HepG2 (cell line): Measurements from ENCODE around the gene TPRX1. TPM values are rescaled to one million over a fixed set of nuclear protein-coding genes. Genes with fewer than 3 reads are reported as not detected.

ENCODE experiments used
- ATAC-seq: fragments of 200-7000 bp; cut with Tn5 transposase; 3 replicates; pipeline ENCODE4 v1.9.1; 2020; ENCODE audit warnings: mild to moderate bottlenecking, moderate library complexity
- BruUV-seq: library from RNA; stranded (reverse); fragments of 400-500 nt; replicated peaks from 2 replicates; lab custom pipeline; 2021; lab: Mats Ljungman, UMichigan
- CTCF ChIA-PET: fragments of 300-600 bp; formaldehyde crosslinking; extraction: SDS; loops from one replicate; lab custom pipeline; 2021; ENCODE audit warnings: low total read pairs, inconsistent platforms, low intra/inter-chr PET ratio; lab: Yijun Ruan, JAX
- POLR2A ChIA-PET: fragments of 350-600 bp; sonication (Branson Sonifier 250); formaldehyde crosslinking; loops from one replicate; lab custom pipeline; 2020; ENCODE audit warnings: antibody characterized with exemption, inconsistent platforms; lab: Yijun Ruan, JAX
- DNase-seq: peaks from one replicate; pipeline ENCODE4 v3.0.0-alpha.2; 2015; ENCODE audit warnings: low spot score
- FAIRE-seq: peaks from 3 replicates; lab custom pipeline; 2011; peaks lifted over from hg19 to GRCh38; lab: Jason Lieb, UNC
- H2AFZ ChIP-seq: one replicate; pipeline ENCODE4 v1.6.1; 2011; ENCODE audit warnings: low read length, inconsistent platforms
- H3K27ac ChIP-seq: fragments of 300-600 bp; 3 replicates; pipeline ENCODE4 v1.8.0; 2011; ENCODE audit warnings: mixed run types, mild to moderate bottlenecking, mixed read lengths, low read length, inconsistent platforms; ENCODE audit not compliant: insufficient read depth; ENCODE audit errors: extremely low read length
- H3K27me3 ChIP-seq, 2 experiments: fragments of 200-600 bp in 1 of 2; 2 replicates in 1 of 2; 3 replicates in 1 of 2; pipeline versions ENCODE4 v1.6.0 to v1.8.0; 2011; ENCODE audit warnings: low read length in 2 of 2, mild to moderate bottlenecking in 2 of 2, moderate library complexity in 2 of 2, inconsistent platforms in 1 of 2; ENCODE audit not compliant: insufficient read depth in 2 of 2, control insufficient read depth in 1 of 2
- H3K36me3 ChIP-seq, 2 experiments: fragments of 200-600 bp in 1 of 2; replicated peaks in 1 of 2; 2 replicates in 1 of 2; 3 replicates in 1 of 2; pipeline versions ENCODE4 v1.5.1 to v1.8.0; 2011; ENCODE audit warnings: low read length in 2 of 2, inconsistent platforms in 1 of 2; ENCODE audit not compliant: insufficient read depth in 2 of 2, control insufficient read depth in 1 of 2
- H3K4me1 ChIP-seq: 2 replicates; pipeline ENCODE4 v1.5.1; 2012; ENCODE audit warnings: low read length, inconsistent platforms; ENCODE audit not compliant: insufficient read depth
- H3K4me2 ChIP-seq: 2 replicates; pipeline ENCODE4 v1.6.0; 2011; ENCODE audit warnings: low read depth, low read length, inconsistent platforms
- H3K4me3 ChIP-seq, 3 experiments: fragments of 200-600 bp in 1 of 3; sonication (generic), shearing (Covaris generic) in 1 of 3; replicated peaks in 1 of 3; 2 replicates each; pipeline ENCODE4 v1.5.1; 2011 to 2016; ENCODE audit warnings: low read length in 3 of 3, inconsistent platforms in 2 of 3, low read depth in 2 of 3, mild to moderate bottlenecking in 2 of 3, control low read depth in 1 of 3, mixed read lengths in 1 of 3; ENCODE audit not compliant: insufficient read depth in 1 of 3
- H3K79me2 ChIP-seq: one replicate; pipeline ENCODE4 v1.6.1; 2011; ENCODE audit warnings: low read length, inconsistent platforms; ENCODE audit not compliant: insufficient read depth
- H3K9ac ChIP-seq: 2 replicates; pipeline ENCODE4 v1.6.0; 2011; ENCODE audit warnings: mild to moderate bottlenecking, low read depth, low read length, inconsistent platforms; ENCODE audit not compliant: insufficient read depth
- H3K9me3 ChIP-seq: 2 replicates; pipeline ENCODE4 v1.5.1; 2012; ENCODE audit warnings: mild to moderate bottlenecking, low read length
- H4K20me1 ChIP-seq: 2 replicates; pipeline ENCODE4 v1.6.0; 2011; ENCODE audit warnings: inconsistent platforms, mild to moderate bottlenecking, low read length, moderate library complexity; ENCODE audit not compliant: insufficient read depth
- AGO1 ChIP-seq: fragments of 200-400 bp; formaldehyde crosslinking; IDR thresholded peaks from 2 replicates; pipeline ENCODE4 v1.6.1; 2017; ENCODE audit warnings: mild to moderate bottlenecking, low read depth, low read length, moderate library complexity; ENCODE audit not compliant: poor library complexity, severe bottlenecking
- ATF1 ChIP-seq: IDR thresholded peaks from 2 replicates; pipeline ENCODE4 v1.6.1; 2016; ENCODE audit warnings: mild to moderate bottlenecking, control low read depth
- CBX1 ChIP-seq: IDR thresholded peaks from one replicate; pipeline ENCODE4 v1.6.1; 2016; ENCODE audit warnings: antibody characterized with exemption, low read depth
- CHCHD3 ChIP-seq: sonication (generic); formaldehyde crosslinking; IDR thresholded peaks from 2 replicates; pipeline ENCODE4 v1.8.0; 2022; ENCODE audit warnings: mild to moderate bottlenecking, missing genetic modification reagents, moderate library complexity
- KLF6 ChIP-seq: IDR thresholded peaks from 2 replicates; pipeline ENCODE4 v1.8.0; 2016; ENCODE audit warnings: missing biosample characterization, missing genetic modification reagents
- NFE2L1 ChIP-seq: sonication (generic); formaldehyde crosslinking; IDR thresholded peaks from 2 replicates; pipeline ENCODE4 v1.4.0; 2020; ENCODE audit warnings: missing genetic modification reagents, mild to moderate bottlenecking, borderline replicate concordance
- NPAS2 ChIP-seq: sonication (generic); formaldehyde crosslinking; IDR thresholded peaks from 2 replicates; pipeline ENCODE4 v1.8.0; 2022; ENCODE audit warnings: mild to moderate bottlenecking, missing genetic modification reagents, borderline replicate concordance
- PRMT3 ChIP-seq: sonication (generic); formaldehyde crosslinking; IDR thresholded peaks from 2 replicates; pipeline ENCODE4 v1.8.1; 2022; ENCODE audit warnings: low read depth, mild to moderate bottlenecking, moderate library complexity, missing genetic modification reagents, borderline replicate concordance
- SSRP1 ChIP-seq: IDR thresholded peaks from 2 replicates; pipeline ENCODE4 v1.6.1; 2016; ENCODE audit warnings: control low read depth
- ZNF121 ChIP-seq: sonication (generic); formaldehyde crosslinking; IDR thresholded peaks from 2 replicates; pipeline ENCODE4 v1.5.0; 2020; ENCODE audit warnings: mild to moderate bottlenecking, missing genetic modification reagents
- ZNF24 ChIP-seq: fragments of 450-650 bp; IDR thresholded peaks from 2 replicates; pipeline ENCODE4 v1.6.1; 2017; ENCODE audit warnings: antibody characterized with exemption, mild to moderate bottlenecking
- WGBS: methylation state at CpG from one replicate; pipeline ENCODE4 v1.1.6; 2017; ENCODE audit warnings: low lambda C conversion rate; 5-methylcytosine and 5-hydroxymethylcytosine counted together
- in situ Hi-C: cut with HindIII; loops from 2 replicates; pipeline ENCODE4 v1.10.0; 2017; ENCODE audit warnings: low pct_unique_long_range_greater_than_20kb; ENCODE audit not compliant: extremely low pct_ligation_motif_present
- intact Hi-C: fragments of 100-400 bp; cut with micrococcal nuclease; formaldehyde crosslinking; loops from one replicate; pipeline ENCODE4 v1.10.0; 2022; ENCODE audit not compliant: unreplicated experiment
- polyA plus RNA-seq, 8 experiments: library from polyadenylated mRNA; depleted of rRNA in 3 of 8; stranded (reverse) in 7 of 8; unstranded in 1 of 8; fragments of >200 nt; fragmentation: Illumina TruSeq in 4 of 8; extraction: Trizol in 4 of 8; gene quantifications; 2 replicates each; pipeline versions ENCODE4 v1.2.1 to v1.2.3, GENCODE V29; 2011 to 2016; ENCODE audit warnings: low read depth in 4 of 8, missing spikeins in 1 of 8, mixed read lengths in 1 of 8; ENCODE audit not compliant: insufficient read depth in 1 of 8
- total RNA-seq, 5 experiments: library from RNA; depleted of rRNA; stranded (reverse); fragments of >200 nt; fragmentation: Illumina TruSeq; extraction: Trizol; gene quantifications; 2 replicates each; pipeline ENCODE4 v1.2.3, GENCODE V29; 2016; ENCODE audit warnings: low read depth in 1 of 5
- TF ChIP-seq, protein P1 (sequence below): conservative IDR thresholded peaks from 2 replicates; pipeline ENCODE4 v1.6.1; 2018; ENCODE audit warnings: missing genetic modification reagents
- TF ChIP-seq, protein P2 (sequence below): sonication (generic); formaldehyde crosslinking; IDR thresholded peaks from 2 replicates; pipeline ENCODE4 v1.4.0; 2020; ENCODE audit warnings: missing genetic modification reagents, borderline replicate concordance

TPRX1 gene
- total and polyA plus RNA-seq, 2 of the 13 experiments (the other 11 are each of a cell fraction or from before 2014, with no cell fraction given), result not detected

GRCh38 chr19:47766359-47766620, 38.1 kb downstream of the TPRX1 start:
- 53% methylated on average over 7 of the region's 7 CpGs for WGBS
- Histone ChIP-seq H3K79me2 (no peaks in the 10 kb centered on the region), H3K4me2 (no peak overlapping the region), H3K27me3 (no peaks in the 10 kb centered on the region), H3K9ac (no peak overlapping the region), H3K36me3 (no peaks in the 10 kb centered on the region), H3K4me1 (peaks cover 41% of the 10 kb centered on the region), H2AFZ (no peak overlapping the region), H3K27ac (no peak overlapping the region), H4K20me1 (no peaks in the 10 kb centered on the region), H3K9me3 (no peaks in the 10 kb centered on the region), H3K4me3 (no peak overlapping the region)
- ATAC-seq, result no peak
- DNase-seq, result no peak
- BruUV-seq, result no TSS peak
- ChIA-PET POLR2A (no interaction called here), CTCF (interaction anchor here (1.3 to 2.9 kb wide), 2 partner anchors 21 to 24 kb away, joined by 5 to 47 read pairs; no protein-coding TSS in a partner anchor)
- intact Hi-C loops, result loop anchor here (1.0 kb wide), 1 partner anchor 22 kb away; no protein-coding TSS in a partner anchor
- TF ChIP-seq, protein P1, sequence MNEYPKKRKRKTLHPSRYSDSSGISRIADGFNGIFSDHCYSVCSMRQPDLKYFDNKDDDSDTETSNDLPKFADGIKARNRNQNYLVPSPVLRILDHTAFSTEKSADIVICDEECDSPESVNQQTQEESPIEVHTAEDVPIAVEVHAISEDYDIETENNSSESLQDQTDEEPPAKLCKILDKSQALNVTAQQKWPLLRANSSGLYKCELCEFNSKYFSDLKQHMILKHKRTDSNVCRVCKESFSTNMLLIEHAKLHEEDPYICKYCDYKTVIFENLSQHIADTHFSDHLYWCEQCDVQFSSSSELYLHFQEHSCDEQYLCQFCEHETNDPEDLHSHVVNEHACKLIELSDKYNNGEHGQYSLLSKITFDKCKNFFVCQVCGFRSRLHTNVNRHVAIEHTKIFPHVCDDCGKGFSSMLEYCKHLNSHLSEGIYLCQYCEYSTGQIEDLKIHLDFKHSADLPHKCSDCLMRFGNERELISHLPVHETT, result 0 out of 2 replicates have a peak, but pooled peaks have one; percentile 9
- TF ChIP-seq CBX1, result no peak
- in situ Hi-C loops, result no loop called here
- no peak for FAIRE-seq

- in situ Hi-C loops, result no loop called here
- TF ChIP-seq NPAS2 (CRISPR knock-in tag) (no peak), ZNF121 (CRISPR knock-in tag) (no peak), NFE2L1 (CRISPR knock-in tag) (no peak), AGO1 (no peak), ZNF24 (no peak), PRMT3 (CRISPR knock-in tag) (no peak), KLF6 (CRISPR knock-in tag) (no peak), SSRP1 (CRISPR knock-in tag) (peak; percentile 45; the same call in 1 of the 2 replicates), ATF1 (CRISPR knock-in tag) (no peak), CHCHD3 (CRISPR knock-in tag) (no peak)
- TF ChIP-seq, protein P2, sequence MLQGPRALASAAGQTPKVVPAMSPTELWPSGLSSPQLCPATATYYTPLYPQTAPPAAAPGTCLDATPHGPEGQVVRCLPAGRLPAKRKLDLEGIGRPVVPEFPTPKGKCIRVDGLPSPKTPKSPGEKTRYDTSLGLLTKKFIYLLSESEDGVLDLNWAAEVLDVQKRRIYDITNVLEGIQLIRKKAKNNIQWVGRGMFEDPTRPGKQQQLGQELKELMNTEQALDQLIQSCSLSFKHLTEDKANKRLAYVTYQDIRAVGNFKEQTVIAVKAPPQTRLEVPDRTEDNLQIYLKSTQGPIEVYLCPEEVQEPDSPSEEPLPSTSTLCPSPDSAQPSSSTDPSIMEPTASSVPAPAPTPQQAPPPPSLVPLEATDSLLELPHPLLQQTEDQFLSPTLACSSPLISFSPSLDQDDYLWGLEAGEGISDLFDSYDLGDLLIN (CRISPR knock-in tag), result no peak
These were observed 38.6 kb downstream of the TPRX1 start for GRCh38 chr19:47765523-47766358.

More at GRCh38 chr19:47765523-47766358, 38.6 kb downstream of the TPRX1 start:
- no peaks in the 10 kb centered on the region for H3K36me3 ChIP-seq
- no peak overlapping the region for H3K27ac ChIP-seq
- no peak overlapping the region for H3K9ac ChIP-seq
- BruUV-seq, result no TSS peak
- DNase-seq (peak; percentile 52), ATAC-seq (peak; percentile 77), FAIRE-seq (peak; percentile 18)
- H3K79me2 ChIP-seq, result no peaks in the 10 kb centered on the region
- ChIA-PET CTCF (interaction anchor here (1.3 to 2.9 kb wide), 2 partner anchors 22 to 25 kb away, joined by 5 to 47 read pairs; no protein-coding TSS in a partner anchor), POLR2A (interaction anchor here (1.5 kb wide), 1 partner anchor 8 kb away, joined by 3 read pairs; no protein-coding TSS in a partner anchor)
- H3K4me2 ChIP-seq, result peak overlapping the region; percentile 59
- WGBS, result 23% methylated on average over 10 of the region's 19 CpGs
- H3K4me3 ChIP-seq, result peak overlapping the region in 1 of 3 experiments; percentile 51; a peak in 2 of 6 replicates
- no peaks in the 10 kb centered on the region for H3K27me3 ChIP-seq
- H3K4me1 ChIP-seq, result peaks cover 41% of the 10 kb centered on the region
- intact Hi-C loops, result loop anchor here (1.0 kb wide), 1 partner anchor 23 kb away; no protein-coding TSS in a partner anchor
- no peaks in the 10 kb centered on the region for H3K9me3 ChIP-seq
- no peak overlapping the region for H2AFZ ChIP-seq
- no peaks in the 10 kb centered on the region for H4K20me1 ChIP-seq
